BE2C (cell line): ENCODE data around the gene GNG11.
"Not testable (repeated sequence)": the region's sequence is repeated elsewhere in the genome, so short reads cannot be mapped to it uniquely, and the experiment has no call there.

Experiments
- DNase-seq: peaks from one replicate; pipeline ENCODE4 v3.0.0-alpha.2; 2020
- H3K27me3 ChIP-seq: fragments of 250-450 bp; sonication (Bioruptor Pico); 2 replicates; pipeline ENCODE4 v1.5.1; 2020; ENCODE audit warnings: mild to moderate bottlenecking
- H3K36me3 ChIP-seq: fragments of 250-450 bp; sonication (Bioruptor Pico); 2 replicates; pipeline ENCODE4 v1.5.1; 2020; ENCODE audit warnings: mild to moderate bottlenecking
- H3K4me1 ChIP-seq: fragments of 250-450 bp; sonication (Bioruptor Pico); 2 replicates; pipeline ENCODE4 v1.5.1; 2020
- H3K4me3 ChIP-seq: 2 replicates; pipeline ENCODE4 v1.5.1; 2011; ENCODE audit warnings: low read depth, low read length
- H3K9me3 ChIP-seq: fragments of 250-450 bp; sonication (Bioruptor Pico); 2 replicates; pipeline ENCODE4 v1.5.1; 2020
- TF ChIP-seq, protein P1 (sequence below): IDR thresholded peaks from 2 replicates; pipeline ENCODE4 v1.5.1; 2012; ENCODE audit warnings: mild to moderate bottlenecking, low read depth, low read length

Gene GNG11

DNA sequence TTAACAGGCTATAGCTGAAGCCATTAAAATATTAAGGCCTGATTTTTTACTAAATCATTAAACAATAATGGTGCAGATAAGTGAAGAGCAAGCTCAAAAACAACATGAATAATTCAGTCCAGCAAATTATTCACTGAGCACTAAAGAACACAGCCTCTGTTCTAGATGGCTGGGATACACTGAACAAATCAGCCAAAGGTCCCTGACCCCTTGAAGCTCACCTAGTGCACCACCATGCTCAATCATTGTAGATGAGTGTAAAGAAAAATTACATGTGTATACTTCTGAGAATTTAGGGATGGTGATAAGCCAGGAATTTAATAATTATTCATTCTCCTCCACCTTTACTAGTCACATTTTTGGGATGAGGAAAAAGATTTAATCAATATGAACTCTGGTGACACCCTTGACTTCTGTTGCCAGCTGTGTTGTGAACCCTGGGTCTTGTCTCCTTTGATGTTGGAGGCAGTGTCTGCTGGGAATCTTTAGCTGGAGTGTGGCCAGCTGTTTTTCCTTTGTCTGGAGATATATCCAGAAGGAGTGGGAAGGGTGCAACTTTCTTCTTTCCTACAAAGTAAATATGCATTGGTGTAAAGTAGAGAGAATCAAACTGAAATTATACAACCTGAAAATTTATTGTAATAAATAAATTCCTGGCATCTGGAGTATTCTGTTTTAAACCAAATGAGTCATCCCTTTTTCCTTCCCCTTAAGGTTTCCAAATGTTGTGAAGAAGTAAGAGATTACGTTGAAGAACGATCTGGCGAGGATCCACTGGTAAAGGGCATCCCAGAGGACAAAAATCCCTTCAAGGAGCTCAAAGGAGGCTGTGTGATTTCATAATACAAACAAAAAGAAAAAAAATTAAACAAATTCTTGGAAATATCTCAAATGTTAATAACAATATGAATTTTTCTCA lies 11.2 kb upstream of the GNG11 start:
- no peak for DNase-seq
- Histone ChIP-seq H3K4me3 (no peak overlapping the region), H3K9me3 (no peaks in the 10 kb centered on the region), H3K27me3 (no peaks in the 10 kb centered on the region), H3K4me1 (no peaks in the 10 kb centered on the region), H3K36me3 (no peaks in the 10 kb centered on the region)
- TF ChIP-seq, protein P1, sequence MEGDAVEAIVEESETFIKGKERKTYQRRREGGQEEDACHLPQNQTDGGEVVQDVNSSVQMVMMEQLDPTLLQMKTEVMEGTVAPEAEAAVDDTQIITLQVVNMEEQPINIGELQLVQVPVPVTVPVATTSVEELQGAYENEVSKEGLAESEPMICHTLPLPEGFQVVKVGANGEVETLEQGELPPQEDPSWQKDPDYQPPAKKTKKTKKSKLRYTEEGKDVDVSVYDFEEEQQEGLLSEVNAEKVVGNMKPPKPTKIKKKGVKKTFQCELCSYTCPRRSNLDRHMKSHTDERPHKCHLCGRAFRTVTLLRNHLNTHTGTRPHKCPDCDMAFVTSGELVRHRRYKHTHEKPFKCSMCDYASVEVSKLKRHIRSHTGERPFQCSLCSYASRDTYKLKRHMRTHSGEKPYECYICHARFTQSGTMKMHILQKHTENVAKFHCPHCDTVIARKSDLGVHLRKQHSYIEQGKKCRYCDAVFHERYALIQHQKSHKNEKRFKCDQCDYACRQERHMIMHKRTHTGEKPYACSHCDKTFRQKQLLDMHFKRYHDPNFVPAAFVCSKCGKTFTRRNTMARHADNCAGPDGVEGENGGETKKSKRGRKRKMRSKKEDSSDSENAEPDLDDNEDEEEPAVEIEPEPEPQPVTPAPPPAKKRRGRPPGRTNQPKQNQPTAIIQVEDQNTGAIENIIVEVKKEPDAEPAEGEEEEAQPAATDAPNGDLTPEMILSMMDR: no peak

DNA sequence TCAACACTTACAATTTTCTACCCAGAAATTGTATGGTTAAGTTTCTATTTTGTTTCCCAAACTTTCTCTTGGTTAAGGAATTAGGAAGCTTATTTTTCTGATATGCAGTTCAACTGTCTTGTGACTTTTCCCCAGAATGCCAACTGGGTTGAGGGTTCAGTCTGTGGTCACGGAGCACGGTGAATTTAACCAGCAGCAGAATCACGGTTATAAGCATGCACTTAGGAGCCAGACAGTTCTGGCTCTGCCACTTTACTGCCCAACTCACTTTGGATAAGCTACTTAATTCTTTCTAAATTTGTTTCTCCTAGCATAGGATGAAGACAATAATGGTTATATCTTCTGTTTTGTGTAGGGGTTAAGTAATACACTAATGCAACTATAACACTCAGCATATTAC lies 10.3 kb upstream of the GNG11 start:
- not testable (repeated sequence) for H3K4me3 ChIP-seq, H3K27me3 ChIP-seq, H3K9me3 ChIP-seq, H3K4me1 ChIP-seq, H3K36me3 ChIP-seq, DNase-seq

DNA sequence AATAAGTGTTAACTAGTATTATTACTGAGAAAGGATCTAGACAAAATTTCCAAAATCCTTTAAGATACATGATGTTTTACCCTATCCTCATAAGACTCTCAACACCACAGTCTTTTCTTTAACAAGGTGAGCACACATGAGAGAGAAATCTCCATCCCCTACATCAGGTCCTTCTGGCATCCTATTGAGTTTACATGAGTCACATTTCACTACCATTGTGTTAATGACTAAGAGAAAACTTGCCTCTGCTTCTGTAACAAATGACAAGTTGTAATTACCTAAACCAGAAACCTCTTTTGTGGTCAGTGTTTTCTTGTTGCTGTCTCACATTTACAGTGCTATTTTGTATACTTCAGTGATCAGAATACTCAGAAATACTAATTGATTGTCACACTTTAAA lies 9.9 kb upstream of the GNG11 start:
- not testable (repeated sequence) for H3K36me3 ChIP-seq, H3K4me3 ChIP-seq, DNase-seq, H3K9me3 ChIP-seq, H3K4me1 ChIP-seq, H3K27me3 ChIP-seq

DNA sequence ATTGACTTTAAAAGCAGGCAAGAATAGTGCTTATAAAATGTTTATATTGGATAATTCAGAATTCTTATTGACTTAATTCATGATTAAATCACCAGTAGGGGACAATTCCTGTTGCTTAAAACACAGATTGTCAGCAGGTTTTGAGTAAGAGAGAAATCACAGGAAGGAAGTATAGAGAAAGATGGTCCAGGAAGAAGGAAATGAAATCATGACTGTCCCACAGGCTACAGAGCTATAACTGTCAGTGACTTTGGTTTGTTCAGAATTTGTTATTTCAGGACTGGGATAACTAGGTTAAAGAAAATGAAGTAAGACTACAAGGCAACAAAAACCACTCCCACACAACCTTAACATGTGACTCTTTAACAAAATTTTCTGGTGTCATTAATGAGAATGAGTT lies 8.3 kb upstream of the GNG11 start:
- H3K4me1 ChIP-seq: no peaks in the 10 kb centered on the region
- DNase-seq: no peak

DNA sequence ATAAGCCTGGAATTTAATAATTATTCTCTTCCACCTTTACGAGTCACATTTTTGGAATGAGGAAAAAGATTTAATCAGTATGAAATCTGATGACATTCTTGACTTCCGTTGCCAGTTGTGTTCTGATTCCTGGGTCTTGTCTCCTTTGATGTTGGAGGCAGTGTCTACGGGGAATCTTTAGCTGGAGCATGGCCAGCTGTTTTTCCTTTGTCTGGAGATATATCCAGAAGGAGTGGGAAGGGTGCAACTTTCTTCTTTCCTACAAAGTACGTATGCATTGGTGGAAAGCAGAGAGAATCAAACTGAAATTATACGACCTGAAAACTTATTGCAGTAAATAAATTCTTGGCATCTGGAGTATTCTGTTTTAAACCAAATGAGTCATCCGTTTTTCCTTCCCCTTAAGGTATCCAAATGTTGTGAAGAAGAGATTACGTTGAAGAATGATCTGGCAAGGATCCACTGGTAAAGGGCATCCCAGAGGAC lies 6.9 kb upstream of the GNG11 start:
- Histone ChIP-seq H3K9me3 (no peaks in the 10 kb centered on the region), H3K27me3 (no peaks in the 10 kb centered on the region), H3K4me3 (no peak overlapping the region), H3K36me3 (no peaks in the 10 kb centered on the region), H3K4me1 (no peaks in the 10 kb centered on the region)
- DNase-seq: no peak
- TF ChIP-seq, protein P1: no peak

More for the DNA sequence above, 8.3 kb upstream of the GNG11 start:
- no peak overlapping the region for H3K4me3 ChIP-seq
- H3K9me3 ChIP-seq: no peaks in the 10 kb centered on the region
- H3K36me3 ChIP-seq: no peaks in the 10 kb centered on the region
- TF ChIP-seq, protein P1: no peak
- no peaks in the 10 kb centered on the region for H3K27me3 ChIP-seq

DNA sequence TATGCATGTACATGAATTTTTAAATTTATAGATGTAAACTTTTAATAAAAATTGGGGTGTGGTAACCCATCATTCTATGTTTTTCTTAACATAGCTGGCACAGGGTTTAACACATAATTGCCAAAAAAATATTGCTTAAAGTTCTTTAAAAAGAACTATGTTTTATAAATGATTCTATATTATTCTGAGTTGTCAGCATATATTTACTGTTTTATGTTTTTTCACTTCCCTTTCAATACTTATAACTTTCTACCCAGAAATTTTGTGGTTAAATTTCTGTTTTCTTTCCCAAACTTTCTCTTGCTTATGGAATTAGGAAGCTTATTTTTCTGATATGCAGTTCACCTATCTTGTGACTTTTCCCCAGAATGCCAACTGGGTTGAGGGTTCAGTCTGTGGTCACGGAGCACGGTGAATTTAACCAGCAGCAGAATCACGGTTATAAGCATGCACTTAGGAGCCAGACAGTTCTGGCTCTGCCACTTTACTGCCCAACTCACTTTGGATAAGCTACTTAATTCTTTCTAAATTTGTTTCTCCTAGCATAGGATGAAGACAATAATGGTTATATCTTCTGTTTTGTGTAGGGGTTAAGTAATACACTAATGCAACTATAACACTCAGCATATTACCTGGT lies 6.2 kb upstream of the GNG11 start:
- not testable (repeated sequence) for H3K4me1 ChIP-seq, H3K9me3 ChIP-seq, H3K27me3 ChIP-seq, H3K4me3 ChIP-seq, H3K36me3 ChIP-seq, DNase-seq

DNA sequence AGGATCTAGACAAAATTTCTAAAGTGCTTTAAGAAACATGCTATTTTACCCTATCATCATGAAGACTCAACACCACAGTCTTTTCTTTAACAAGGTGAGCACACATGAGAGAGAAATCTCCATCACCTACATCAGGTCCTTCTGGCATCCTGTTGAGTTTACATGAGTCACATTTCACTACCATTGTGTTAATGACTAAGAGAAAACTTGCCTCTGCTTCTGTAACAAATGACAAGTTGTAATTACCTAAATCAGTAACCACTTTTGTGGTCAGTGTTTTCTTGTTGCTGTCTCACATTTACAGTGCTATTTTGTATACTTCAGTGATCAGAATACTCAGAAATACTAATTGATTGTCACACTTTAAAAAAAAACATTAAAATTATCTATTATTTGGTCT lies 5.6 kb upstream of the GNG11 start:
- not testable (repeated sequence) for H3K27me3 ChIP-seq, DNase-seq, H3K4me1 ChIP-seq, H3K4me3 ChIP-seq, H3K9me3 ChIP-seq, H3K36me3 ChIP-seq

DNA sequence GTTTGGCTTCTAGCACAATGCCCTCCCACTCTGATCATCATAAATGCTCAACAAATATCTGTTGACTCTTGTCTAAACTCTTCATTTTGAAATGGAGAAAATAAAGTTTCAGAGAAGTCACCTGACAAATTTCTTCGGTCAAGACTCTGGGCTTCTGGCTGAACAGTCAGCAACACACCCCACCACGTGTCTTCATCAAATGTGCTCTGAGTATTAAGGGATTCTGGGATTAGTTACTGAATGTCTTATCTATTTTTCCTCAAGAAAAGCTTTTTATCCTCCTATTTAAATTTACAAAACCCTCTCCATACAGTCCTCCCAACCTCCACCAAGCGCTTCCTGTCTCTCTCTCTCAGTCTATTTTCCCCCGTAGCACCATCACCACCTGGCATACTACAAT lies 5.2 kb upstream of the GNG11 start:
- not testable (repeated sequence) for H3K4me3 ChIP-seq, H3K36me3 ChIP-seq, H3K27me3 ChIP-seq, DNase-seq, H3K9me3 ChIP-seq, H3K4me1 ChIP-seq
